ENCODE measurements around the gene TRPM2.

TRPM2 gene

GRCh38 chr21:44425895-44426662 lies 72.7 kb downstream of the TRPM2 start:
- Mint-ChIP-seq H3K4me3 (no peak overlapping the region), H3K4me1 (no peaks in the 10 kb centered on the region), H3K27me3 (no peaks in the 10 kb centered on the region), H3K36me3 (peaks cover 5% of the 10 kb centered on the region), H3K27ac (no peak overlapping the region), H3K9me3 (peaks cover 9% of the 10 kb centered on the region)

- Mint-ChIP-seq H3K27ac (no peak overlapping the region), H3K4me3 (no peak overlapping the region), H3K36me3 (peaks cover 8% of the 10 kb centered on the region), H3K9me3 (peaks cover 12% of the 10 kb centered on the region), H3K27me3 (no peaks in the 10 kb centered on the region), H3K4me1 (no peaks in the 10 kb centered on the region)
Observed at GRCh38 chr21:44426663-44427191, 73.3 kb downstream of the TRPM2 start.

DNA sequence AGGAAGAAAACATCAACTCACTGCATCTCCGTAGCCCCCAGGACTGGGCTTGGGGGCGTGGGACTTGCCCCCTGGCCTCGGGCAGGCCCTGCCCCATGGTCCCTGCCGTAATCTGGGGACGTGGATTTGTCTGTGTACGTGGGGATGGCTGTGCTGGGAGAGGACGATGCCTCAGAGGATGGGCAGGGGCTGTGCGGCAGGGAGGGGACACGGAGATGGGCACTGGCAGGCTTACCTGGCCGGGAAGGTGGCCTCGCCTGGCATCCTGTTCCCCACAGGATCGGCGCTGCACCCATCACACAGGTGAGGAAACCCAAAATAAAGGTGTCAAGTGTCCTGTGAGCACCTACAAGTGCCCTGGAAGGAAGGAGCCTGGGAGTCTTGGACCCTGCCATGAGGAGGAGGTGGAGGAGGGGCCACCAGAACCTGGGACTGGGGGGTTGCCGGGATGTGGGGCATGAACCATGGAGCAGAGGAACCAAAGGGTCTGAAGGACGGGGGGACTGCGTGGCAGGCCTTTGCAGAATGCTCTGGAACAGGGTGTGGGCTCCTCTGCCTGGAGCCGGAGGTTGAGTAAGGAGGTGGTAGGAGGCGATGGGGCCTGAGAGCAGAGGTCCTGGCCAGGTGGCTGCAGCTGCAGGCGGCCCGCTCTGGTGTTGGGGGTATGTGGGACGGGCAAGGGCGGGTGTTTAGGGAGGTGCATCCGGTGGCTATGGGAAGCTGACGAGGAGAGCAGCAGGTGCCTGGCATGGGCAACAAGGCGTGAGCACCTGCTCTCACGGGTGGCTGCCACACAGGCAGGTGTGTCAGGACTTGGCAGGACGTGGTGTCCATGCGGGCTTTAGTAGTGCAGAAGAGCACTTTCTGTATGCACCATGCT lies 74.1 kb downstream of the TRPM2 start:
- Mint-ChIP-seq H3K36me3 (peaks cover 8% of the 10 kb centered on the region), H3K4me1 (no peaks in the 10 kb centered on the region), H3K9me3 (peaks cover 12% of the 10 kb centered on the region), H3K27me3 (no peaks in the 10 kb centered on the region), H3K27ac (no peak overlapping the region), H3K4me3 (no peak overlapping the region)

- no peaks in the 10 kb centered on the region for H3K27me3 Mint-ChIP-seq
- H3K4me1 Mint-ChIP-seq, result no peaks in the 10 kb centered on the region
- H3K4me3 Mint-ChIP-seq, result no peak overlapping the region
- H3K27ac Mint-ChIP-seq, result peak overlapping the region; percentile 51
- peaks cover 12% of the 10 kb centered on the region for H3K9me3 Mint-ChIP-seq
- H3K36me3 Mint-ChIP-seq, result peaks cover 8% of the 10 kb centered on the region
Observed at GRCh38 chr21:44428281-44428960, 75.0 kb downstream of the TRPM2 start.

DNA sequence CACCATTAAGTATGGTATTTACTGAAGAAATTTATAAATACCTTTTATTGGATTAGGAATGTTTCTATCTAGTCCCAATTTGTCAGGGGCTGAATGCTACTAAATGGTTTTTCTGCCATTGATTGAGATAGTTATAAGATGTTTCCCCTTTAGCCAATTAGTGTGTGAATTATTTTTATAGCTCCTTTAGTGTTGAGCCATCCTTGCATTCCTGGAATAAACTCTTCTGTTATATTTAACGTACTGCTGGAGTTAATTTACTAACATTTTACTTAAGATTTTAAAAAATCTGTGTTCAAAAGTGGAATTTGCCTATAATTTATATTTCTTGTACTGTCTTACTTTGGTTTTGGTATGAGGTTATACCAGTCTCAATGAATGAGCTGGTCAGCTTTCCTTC lies 76.5 kb downstream of the TRPM2 start:
- Mint-ChIP-seq H3K36me3 (peaks cover 8% of the 10 kb centered on the region), H3K27ac (no peak overlapping the region), H3K4me1 (no peaks in the 10 kb centered on the region), H3K9me3 (peaks cover 12% of the 10 kb centered on the region), H3K27me3 (no peaks in the 10 kb centered on the region), H3K4me3 (no peak overlapping the region)

GRCh38 chr21:44431300-44431699 lies 77.9 kb downstream of the TRPM2 start:
- Mint-ChIP-seq H3K9me3 (peaks cover 12% of the 10 kb centered on the region), H3K27me3 (no peaks in the 10 kb centered on the region), H3K4me3 (no peak overlapping the region), H3K36me3 (peaks cover 8% of the 10 kb centered on the region), H3K4me1 (no peaks in the 10 kb centered on the region), H3K27ac (no peak overlapping the region)

DNA sequence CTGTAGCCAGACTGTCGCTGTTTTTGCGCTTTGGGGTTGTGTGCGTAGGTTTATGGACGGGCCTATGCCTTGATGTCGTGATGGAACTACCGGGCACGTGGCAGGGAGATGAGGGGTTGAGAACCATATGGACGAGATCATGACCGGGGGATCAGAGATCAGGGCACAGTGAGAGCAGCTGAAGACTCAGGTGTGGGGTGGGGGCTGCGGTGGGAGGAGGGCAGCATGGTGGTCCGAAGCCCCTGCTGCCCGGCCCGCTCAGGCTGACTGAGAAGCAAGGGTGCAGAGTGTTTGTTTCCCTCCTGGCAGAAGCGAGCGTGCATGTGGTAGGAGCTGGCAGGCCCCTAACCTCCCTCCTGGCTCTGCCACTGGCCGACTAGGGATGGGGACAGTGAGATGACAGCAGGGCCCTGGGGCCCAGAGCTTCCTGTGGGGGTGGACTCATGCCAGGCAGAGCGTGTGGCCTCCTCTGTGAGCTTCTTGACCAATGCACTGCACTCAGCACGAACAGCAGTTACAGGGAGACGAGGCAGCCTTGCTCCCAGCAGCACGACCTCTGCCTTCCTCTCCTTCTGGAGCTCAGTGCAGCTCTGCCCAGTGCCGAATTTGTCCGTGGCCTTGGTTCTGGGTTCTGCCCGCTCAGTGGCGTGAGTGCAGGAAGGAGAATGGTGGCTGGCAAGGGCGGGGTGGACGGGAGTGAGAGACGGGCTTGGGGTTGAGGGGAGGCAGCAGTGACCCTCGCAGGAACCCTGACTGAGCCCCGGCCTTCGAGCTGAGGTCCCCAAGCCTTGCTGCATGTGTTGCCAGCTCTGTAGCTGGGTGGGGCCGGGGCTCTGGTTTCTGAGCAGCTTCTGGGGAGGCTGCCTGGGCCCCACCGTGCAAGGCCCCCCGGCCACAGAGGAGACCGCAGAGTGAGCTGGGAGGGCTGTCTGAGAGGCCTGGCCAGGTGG lies 79.7 kb downstream of the TRPM2 start:
- Mint-ChIP-seq H3K27ac (no peak overlapping the region), H3K4me1 (no peaks in the 10 kb centered on the region), H3K9me3 (peaks cover 12% of the 10 kb centered on the region), H3K4me3 (no peak overlapping the region), H3K36me3 (peaks cover 8% of the 10 kb centered on the region), H3K27me3 (no peaks in the 10 kb centered on the region)

GRCh38 chr21:44433791-44434567 lies 80.6 kb downstream of the TRPM2 start:
- no peak overlapping the region for H3K4me3 Mint-ChIP-seq
- H3K4me1 Mint-ChIP-seq, result no peaks in the 10 kb centered on the region
- peaks cover 8% of the 10 kb centered on the region for H3K36me3 Mint-ChIP-seq
- no peak overlapping the region for H3K27ac Mint-ChIP-seq
- H3K27me3 Mint-ChIP-seq, result no peaks in the 10 kb centered on the region
- peaks cover 12% of the 10 kb centered on the region for H3K9me3 Mint-ChIP-seq

DNA sequence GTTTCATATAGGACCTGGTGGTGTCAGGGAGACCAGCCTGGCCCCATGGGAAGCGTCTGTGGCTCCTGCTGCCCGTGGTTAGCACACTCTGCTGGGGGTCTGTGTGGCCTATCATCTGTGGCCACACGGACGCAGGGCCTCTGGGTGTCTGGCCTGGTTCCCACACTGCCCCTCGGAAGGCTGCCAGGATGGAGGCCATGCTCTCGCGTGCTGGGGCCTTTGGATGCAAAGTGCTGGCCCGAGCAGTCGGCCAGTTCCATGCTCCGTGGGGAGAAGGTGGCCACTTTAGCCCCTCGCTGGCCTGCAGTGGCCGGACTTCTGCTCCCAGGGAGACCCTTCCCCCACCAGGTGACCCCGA lies 81.1 kb downstream of the TRPM2 start:
- no peaks in the 10 kb centered on the region for H3K27me3 Mint-ChIP-seq
- peaks cover 8% of the 10 kb centered on the region for H3K36me3 Mint-ChIP-seq
- H3K27ac Mint-ChIP-seq, result no peak overlapping the region
- H3K9me3 Mint-ChIP-seq, result peaks cover 12% of the 10 kb centered on the region
- H3K4me1 Mint-ChIP-seq, result no peaks in the 10 kb centered on the region
- H3K4me3 Mint-ChIP-seq, result no peak overlapping the region

DNA sequence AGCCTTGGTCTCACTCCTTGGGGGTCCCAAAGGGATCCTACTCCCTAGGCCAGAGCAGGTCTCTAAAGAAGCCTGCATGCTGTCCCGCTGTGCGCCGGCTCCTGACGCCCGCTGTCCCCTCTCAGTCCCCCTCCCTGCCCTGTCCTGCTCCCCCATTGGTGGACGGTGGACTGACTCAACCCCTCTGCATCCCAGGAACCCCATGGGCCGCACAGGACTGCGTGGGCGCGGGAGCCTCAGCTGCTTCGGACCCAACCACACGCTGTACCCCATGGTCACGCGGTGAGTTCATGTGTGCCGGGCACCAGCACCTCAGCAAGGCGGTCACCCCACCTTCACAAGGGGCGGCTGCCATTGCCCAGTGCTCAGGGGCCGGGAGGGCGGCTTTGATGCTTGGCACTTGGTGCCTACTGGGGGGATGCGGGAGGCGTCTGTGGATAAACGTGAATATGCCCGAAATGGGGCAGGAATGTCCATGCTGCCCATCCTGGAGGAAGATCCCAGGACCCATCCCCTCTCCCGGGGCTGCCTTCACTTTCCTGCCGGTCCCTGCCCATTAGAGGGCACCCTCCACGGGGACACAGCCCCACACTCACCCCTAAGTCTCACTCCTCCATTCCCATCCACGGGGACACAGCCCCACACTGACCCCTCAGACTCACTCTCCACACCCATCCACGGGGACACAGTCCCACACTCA lies 81.7 kb downstream of the TRPM2 start:
- Mint-ChIP-seq H3K36me3 (peaks cover 5% of the 10 kb centered on the region), H3K4me1 (no peaks in the 10 kb centered on the region), H3K9me3 (peaks cover 7% of the 10 kb centered on the region), H3K27ac (no peak overlapping the region), H3K4me3 (no peak overlapping the region), H3K27me3 (no peaks in the 10 kb centered on the region)

DNA sequence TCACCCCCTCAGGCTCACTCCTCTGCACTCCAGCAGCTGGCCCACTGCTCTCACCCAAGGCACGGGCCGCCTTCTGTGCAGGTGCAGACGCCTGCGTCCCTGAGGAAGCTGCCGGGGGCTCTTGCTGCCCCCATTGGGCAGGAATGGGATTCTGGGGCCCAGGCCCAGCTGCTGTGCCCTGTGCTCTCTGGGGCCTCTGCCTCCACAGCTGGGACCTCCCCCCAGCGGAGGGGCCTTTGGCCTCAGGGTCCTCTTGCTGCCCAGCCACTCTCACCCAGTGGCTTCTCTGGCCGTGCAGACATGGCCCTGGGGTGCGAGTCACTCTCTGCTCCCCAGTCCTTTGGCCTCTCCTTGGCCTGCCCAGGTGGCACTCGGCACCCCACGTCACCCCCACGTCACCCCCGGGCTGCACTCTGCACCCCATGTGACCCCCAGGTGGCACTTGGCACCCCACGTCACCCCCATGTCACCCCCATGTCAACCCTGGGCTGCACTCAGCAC lies 82.7 kb downstream of the TRPM2 start:
- Mint-ChIP-seq H3K27ac (no peak overlapping the region), H3K4me3 (no peak overlapping the region), H3K27me3 (no peaks in the 10 kb centered on the region), H3K9me3 (peaks cover 1% of the 10 kb centered on the region), H3K4me1 (no peaks in the 10 kb centered on the region), H3K36me3 (peaks cover 2% of the 10 kb centered on the region)

DNA sequence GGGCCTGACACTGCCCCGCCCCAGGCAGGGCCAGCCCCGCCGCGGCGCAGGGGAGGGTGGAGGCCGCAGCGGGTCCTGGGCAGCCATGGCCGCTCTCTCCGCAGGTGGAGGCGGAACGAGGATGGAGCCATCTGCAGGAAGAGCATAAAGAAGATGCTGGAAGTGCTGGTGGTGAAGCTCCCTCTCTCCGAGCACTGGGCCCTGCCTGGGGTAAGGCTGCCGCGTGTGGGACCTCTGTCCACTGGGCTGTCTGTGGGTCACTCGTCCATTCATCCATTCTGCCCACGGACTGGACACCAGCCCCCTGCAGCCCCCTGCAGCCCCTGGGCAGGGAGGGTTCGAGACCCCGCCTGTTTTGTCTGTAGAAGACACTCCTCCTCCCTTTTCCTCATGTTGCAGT lies 83.5 kb downstream of the TRPM2 start:
- Mint-ChIP-seq H3K36me3 (no peaks in the 10 kb centered on the region), H3K27ac (no peak overlapping the region), H3K4me1 (no peaks in the 10 kb centered on the region), H3K27me3 (no peaks in the 10 kb centered on the region), H3K9me3 (no peaks in the 10 kb centered on the region), H3K4me3 (no peak overlapping the region)

- no peaks in the 10 kb centered on the region for H3K4me1 Mint-ChIP-seq
- H3K9me3 Mint-ChIP-seq, result no peaks in the 10 kb centered on the region
- H3K27ac Mint-ChIP-seq, result no peak overlapping the region
- no peaks in the 10 kb centered on the region for H3K36me3 Mint-ChIP-seq
- no peaks in the 10 kb centered on the region for H3K27me3 Mint-ChIP-seq
- no peak overlapping the region for H3K4me3 Mint-ChIP-seq
Observed at GRCh38 chr21:44437371-44437695, 83.9 kb downstream of the TRPM2 start.
